NCI-H2107 (cell line): ENCODE results near the gene PAQR4.

Source experiments
- DNase-seq: peaks from one replicate; lab custom pipeline; 2025; lab: John Stamatoyannopoulos, UW

Gene PAQR4

DNA sequence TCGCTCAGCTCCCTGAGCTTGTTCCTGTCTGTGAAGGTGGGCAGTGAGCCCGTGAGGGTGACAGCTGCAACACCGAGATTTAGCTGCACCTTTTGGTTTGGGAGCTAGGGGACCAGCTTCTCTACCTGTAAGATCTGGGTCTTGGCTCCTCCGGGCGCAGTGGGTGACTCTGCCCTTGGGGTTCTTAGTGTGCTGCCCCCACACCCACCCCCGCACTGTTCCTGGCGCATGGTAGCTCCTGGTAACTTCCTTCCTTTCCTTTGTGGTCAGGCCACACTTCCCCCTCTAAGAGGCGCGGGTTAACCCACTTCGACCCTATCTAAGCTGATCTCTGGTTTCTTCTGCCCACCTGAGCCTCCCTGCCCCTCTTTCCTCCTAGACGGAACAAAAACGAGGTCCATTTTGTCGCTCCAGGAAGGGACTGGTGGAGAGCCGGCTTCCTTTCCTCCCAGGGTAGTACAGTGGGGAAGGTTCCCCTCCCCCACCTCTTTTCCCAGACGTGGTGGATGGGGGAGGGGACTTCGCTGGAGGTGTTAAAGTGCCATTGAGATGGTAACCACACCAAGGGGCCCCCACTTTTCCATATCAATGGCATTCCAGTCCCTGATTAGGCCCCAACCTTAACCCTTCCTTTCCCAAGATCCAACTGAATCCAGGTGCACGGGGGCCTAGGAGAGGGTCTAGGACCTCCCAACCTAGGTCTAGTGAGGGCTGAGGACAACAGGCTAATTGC lies 39.0 kb downstream of the PAQR4 start:
- no peak for DNase-seq

DNA sequence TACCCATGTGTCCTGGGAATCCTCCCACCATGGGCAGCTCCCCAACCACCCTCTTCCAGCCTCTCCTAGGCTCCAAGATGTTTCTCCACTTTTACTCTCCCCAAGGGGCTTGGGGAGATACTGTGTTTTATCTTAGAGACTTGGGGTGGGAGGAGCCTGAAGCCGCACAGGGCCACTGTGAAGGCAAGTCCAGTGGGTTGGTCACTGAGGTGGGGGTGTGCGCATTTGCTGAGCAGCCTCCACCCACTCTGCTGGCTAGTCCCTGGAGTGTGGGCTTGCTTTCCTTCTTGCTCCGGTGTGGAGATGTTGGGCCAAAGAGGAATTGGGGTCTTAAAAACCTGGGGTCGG lies 39.5 kb downstream of the PAQR4 start:
- DNase-seq: no peak

GRCh38 chr16:3009568-3010390 lies 40.6 kb downstream of the PAQR4 start:
- DNase-seq: no peak

- no peak for DNase-seq
Measured at GRCh38 chr16:3010510-3010909, 41.4 kb downstream of the PAQR4 start.

DNA sequence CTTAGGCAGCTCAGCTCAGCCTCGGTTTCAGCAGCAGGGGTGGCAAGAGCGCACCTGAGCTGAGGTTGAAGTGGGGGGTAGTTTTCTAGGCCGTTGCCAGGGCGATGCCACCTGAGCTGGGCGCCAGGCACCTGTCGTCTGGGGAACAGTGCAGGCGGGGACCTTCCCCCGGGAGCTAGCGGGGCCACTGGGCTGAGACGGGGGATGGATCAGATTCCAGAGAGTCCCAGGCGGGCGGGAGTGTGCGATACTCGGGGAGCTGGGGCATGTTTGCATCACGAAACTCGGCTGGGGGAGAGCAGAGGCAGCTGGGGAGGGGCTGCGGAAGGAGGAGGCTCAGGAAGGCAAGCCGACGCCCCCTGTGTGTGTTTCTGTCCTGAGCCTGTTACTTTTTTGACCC lies 43.1 kb downstream of the PAQR4 start:
- DNase-seq: peak; percentile 93

DNA sequence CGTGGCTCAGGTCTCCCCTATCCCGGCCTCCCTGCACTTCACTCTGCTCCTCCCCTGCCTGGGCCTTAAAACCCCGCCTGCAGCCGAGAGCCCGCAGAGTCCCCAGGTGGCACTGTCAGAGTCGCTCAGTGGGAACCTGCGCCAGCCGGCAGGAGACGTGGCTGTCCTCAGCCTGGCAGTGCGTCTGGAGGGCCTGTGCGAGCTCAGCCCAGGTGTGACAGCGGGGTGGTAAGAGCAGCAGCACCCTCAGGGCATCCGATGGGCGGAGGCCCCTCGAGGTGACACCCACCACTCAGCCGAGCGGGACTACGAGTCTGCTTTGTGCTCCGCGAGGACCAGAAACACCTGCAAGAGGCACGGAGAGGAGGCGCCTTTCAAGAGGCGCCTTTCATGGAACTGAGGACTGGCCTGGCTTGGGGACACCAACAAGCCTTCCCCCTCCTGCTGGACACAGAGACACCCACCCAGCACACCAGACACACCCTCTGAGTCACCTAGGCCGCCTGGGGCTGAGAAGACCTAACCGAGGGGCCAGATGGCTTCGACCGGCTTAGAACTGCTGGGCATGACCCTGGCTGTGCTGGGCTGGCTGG lies 43.8 kb downstream of the PAQR4 start, which contains the start of gene CLDN9:
TSS of gene CLDN9 (plus strand) at position 96 of the 593 bp plus-strand sequence. CDS start at position 536, 440 bp downstream.
- peak; percentile 89 for DNase-seq

DNA sequence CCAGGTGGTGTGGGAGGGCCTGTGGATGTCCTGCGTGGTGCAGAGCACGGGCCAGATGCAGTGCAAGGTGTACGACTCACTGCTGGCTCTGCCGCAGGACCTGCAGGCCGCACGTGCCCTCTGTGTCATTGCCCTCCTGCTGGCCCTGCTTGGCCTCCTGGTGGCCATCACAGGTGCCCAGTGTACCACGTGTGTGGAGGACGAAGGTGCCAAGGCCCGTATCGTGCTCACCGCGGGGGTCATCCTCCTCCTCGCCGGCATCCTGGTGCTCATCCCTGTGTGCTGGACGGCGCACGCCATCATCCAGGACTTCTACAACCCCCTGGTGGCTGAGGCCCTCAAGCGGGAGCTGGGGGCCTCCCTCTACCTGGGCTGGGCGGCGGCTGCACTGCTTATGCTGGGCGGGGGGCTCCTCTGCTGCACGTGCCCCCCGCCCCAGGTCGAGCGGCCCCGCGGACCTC lies 44.4 kb downstream of the PAQR4 start:
- DNase-seq: no peak

- DNase-seq: no peak
Measured at GRCh38 chr16:3013998-3014690, 45.0 kb downstream of the PAQR4 start.

DNA sequence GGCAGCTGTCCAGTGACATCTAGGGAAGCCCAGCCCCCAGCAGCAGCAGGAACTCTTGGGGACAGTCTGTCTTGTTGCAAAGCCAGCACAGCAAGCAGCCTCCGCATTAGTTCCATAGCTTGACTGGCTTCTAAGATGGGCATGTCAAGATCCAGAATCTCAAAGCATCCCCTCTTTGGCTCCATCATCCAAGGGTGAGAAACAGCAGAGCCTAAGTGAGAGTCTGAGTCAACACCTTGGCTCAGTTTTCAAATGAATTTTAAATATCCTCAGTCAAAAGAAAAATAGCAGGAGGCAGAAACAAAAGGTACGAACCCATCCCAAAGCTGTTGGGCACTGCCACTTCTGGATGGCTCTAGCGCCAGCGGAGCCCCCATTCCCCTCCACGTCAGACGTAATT lies 45.8 kb downstream of the PAQR4 start:
- no peak for DNase-seq

GRCh38 chr16:3015865-3016521 lies 46.8 kb downstream of the PAQR4 start:
- no peak for DNase-seq

DNA sequence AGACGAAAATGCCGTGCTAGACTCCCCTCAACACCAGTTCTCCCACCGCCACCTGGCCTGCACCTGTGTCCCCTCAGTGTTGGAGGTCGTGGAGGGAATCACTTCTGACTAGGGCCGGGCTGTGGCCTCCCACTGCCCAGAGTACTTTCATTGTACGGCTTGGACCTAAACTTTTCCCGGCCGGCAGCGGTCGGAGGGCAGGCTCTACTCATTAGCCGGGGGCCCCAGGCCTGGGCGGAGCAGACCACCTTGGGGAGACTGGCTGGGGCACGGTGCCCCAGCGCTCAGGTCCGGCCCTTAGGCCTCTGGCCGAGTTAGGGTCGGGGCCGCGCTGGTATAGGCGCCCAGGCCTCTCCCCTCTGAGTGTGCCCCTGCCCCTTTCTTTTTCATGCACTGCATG lies 48.2 kb downstream of the PAQR4 start:
- DNase-seq: no peak

GRCh38 chr16:3017794-3018506 lies 48.8 kb downstream of the PAQR4 start, which contains the start of gene CLDN6:
Gene CLDN6, minus strand, starts transcription at chr16:3018183. Its CDS starts 2,162 bp downstream, at chr16:3016021.
- DNase-seq: no peak

- no peak for DNase-seq
Measured at GRCh38 chr16:3019594-3020246, 50.6 kb downstream of the PAQR4 start.

DNA sequence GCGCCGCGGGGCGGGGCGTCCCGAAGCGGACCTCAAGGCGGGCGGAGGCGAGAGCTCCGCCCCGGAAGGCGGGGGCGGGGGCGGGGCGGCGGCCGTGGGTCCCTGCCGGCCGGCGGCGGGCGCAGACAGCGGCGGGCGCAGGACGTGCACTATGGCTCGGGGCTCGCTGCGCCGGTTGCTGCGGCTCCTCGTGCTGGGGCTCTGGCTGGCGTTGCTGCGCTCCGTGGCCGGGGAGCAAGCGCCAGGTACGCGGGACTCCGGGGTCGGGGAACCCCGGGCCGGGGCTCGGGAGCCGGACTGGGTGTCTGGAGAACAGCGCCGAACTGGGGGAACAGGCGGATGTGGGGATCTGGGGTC lies 51.1 kb downstream of the PAQR4 start, which contains the start of gene TNFRSF12A:
TSS of gene TNFRSF12A (plus strand) at position 122 of the 357 bp plus-strand sequence. CDS start at position 152, 30 bp downstream.
- DNase-seq: peak; percentile 43

DNA sequence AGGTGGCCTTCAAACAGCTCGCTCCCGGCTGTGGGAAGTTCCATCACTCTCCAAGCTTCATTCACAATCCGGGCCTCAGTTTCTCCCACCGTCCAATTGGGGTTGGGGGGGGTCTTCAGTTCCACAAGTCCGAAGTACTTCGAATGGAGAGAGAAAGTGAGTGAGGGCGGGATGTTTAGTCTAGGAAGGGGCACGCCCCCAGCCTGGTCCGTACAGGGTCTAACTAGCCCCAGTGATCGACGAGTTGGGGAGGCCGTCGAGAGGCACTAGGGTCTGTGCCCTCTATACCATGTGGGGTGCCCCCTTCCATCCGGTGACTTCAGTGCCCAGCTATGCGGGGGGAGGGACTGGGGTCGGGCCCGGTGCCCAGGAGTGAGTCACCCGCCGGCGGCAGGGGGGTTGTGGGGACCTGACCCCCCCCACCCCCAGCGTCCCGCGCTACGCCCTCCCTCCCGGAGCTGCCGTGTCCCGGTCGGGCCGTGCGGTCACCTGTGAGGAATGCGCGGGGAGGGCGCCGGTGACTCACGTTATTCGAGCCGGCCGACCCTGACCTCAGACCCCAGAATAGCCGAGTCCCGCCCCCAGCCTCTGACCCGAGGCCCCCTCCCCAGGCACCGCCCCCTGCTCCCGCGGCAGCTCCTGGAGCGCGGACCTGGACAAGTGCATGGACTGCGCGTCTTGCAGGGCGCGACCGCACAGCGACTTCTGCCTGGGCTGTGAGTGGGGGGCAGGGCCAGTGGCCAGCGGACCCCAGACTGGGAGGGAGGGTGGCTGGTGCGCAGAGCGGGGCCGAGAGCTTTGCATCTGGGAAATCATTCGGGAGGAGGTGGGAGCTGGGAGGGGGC lies 51.7 kb downstream of the PAQR4 start:
- DNase-seq: no peak

GRCh38 chr16:3021449-3022207 lies 52.5 kb downstream of the PAQR4 start:
- DNase-seq: no peak

DNA sequence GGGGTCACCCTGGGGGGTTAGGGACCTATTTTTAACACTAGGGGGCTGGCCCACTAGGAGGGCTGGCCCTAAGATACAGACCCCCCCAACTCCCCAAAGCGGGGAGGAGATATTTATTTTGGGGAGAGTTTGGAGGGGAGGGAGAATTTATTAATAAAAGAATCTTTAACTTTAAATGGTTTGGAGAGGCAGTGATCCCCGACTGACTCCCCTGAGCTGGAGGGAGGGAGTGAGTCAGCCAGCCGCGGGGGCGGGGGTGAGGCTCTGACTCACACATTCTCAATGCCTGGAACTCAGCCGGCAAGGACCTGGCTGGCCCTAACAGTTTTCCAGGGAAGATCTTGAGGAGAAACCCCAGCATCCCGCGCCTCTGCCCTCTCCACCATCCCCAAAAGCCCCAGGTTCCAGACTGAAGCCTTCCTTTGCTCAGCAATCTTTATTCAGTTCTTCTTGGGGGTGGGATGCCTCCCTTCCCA lies 53.1 kb downstream of the PAQR4 start:
- no peak for DNase-seq

GRCh38 chr16:3022684-3023414 lies 53.7 kb downstream of the PAQR4 start:
- no peak for DNase-seq
